Right atrium auricular region (tissue), 2 donors: ENCODE results near the gene ATP5F1B. TPM values are rescaled to one million over a fixed set of nuclear protein-coding genes. Genes with fewer than 3 reads are reported as not detected.

Source experiments
- DNase-seq: peaks from one replicate; pipeline ENCODE4 v3.0.0-alpha.2; 2019; ENCODE audit warnings: low spot score
- H3K27ac ChIP-seq, 2 donors: fragments of 200-600 bp; sonication (generic); 1 replicate in 1 of 2; 2 replicates in 1 of 2; pipeline ENCODE4 v1.5.1; 2016 to 2019
- H3K27me3 ChIP-seq, 2 donors: fragments of 200-600 bp; sonication (generic); one replicate each; pipeline versions ENCODE4 v1.5.1 to v1.6.0; 2017 to 2019
- H3K36me3 ChIP-seq: fragments of 200-600 bp; sonication (generic); one replicate; pipeline ENCODE4 v1.5.1; 2016
- H3K4me1 ChIP-seq, 2 donors: fragments of 200-600 bp; sonication (generic); one replicate each; pipeline versions ENCODE4 v1.5.1 to v1.6.0; 2017 to 2019
- H3K4me3 ChIP-seq, 2 donors: fragments of 200-600 bp; sonication (generic); 1 replicate in 1 of 2; 2 replicates in 1 of 2; pipeline ENCODE4 v1.5.1; 2017 to 2019; ENCODE audit warnings: mild to moderate bottlenecking in 1 of 2, moderate library complexity in 1 of 2
- H3K9me3 ChIP-seq, 2 donors: fragments of 200-600 bp; sonication (generic); one replicate each; pipeline ENCODE4 v1.5.1; 2019
- total RNA-seq, 2 donors: library from RNA; depleted of rRNA; stranded (reverse); fragments of >200 nt; gene quantifications; one replicate each; pipeline ENCODE4 v1.1.0, GENCODE V29; 2016
- TF ChIP-seq, protein P1 (sequence below), 2 donors: fragments of 200-600 bp; sonication (generic); IDR thresholded peaks; one replicate each; pipeline ENCODE4 v1.5.1; 2019; ENCODE audit warnings: antibody characterized with exemption in 2 of 2

Gene ATP5F1B
- total RNA-seq, 2 donors from 2014 or later = 1,028 to 1,860 TPM

- Histone ChIP-seq H3K27ac (no peak overlapping the region), H3K4me3 (no peak overlapping the region), H3K9me3 (no peaks in the 10 kb centered on the region), H3K4me1 (peaks cover 0 to 47% of the 10 kb centered on the region in 2 donors), H3K27me3 (no peaks in the 10 kb centered on the region), H3K36me3 (peaks cover 10% of the 10 kb centered on the region)
- TF ChIP-seq, protein P1, sequence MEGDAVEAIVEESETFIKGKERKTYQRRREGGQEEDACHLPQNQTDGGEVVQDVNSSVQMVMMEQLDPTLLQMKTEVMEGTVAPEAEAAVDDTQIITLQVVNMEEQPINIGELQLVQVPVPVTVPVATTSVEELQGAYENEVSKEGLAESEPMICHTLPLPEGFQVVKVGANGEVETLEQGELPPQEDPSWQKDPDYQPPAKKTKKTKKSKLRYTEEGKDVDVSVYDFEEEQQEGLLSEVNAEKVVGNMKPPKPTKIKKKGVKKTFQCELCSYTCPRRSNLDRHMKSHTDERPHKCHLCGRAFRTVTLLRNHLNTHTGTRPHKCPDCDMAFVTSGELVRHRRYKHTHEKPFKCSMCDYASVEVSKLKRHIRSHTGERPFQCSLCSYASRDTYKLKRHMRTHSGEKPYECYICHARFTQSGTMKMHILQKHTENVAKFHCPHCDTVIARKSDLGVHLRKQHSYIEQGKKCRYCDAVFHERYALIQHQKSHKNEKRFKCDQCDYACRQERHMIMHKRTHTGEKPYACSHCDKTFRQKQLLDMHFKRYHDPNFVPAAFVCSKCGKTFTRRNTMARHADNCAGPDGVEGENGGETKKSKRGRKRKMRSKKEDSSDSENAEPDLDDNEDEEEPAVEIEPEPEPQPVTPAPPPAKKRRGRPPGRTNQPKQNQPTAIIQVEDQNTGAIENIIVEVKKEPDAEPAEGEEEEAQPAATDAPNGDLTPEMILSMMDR (IDR thresholded peaks at IDR 0.05) = no peak
- peak; percentile 46 for DNase-seq
These were observed 31.2 kb upstream of the ATP5F1B start for GRCh38 chr12:56676851-56677580.

DNA sequence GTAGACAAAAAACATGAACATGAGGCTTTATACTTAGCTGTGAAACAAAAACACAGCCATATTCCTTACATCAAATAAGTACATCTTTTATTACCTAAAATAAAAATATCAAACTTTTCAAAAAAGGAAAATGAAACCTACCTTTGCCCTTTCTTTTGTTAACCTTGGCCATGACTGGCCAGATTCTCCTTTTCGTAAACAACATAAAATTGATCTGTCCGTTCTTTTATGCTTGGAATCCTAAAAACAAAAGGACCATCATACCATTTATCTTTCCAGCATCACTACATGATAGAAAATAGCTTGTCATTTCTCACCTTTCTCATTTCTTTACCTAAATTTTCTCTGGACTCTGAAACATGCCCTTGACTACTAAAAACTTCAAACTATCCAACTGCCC, 25.8 kb upstream of the ATP5F1B start:
- Histone ChIP-seq H3K4me3 (no peak overlapping the region), H3K4me1 (peaks cover 0 to 20% of the 10 kb centered on the region in 2 donors), H3K9me3 (no peaks in the 10 kb centered on the region), H3K36me3 (peaks cover 54% of the 10 kb centered on the region), H3K27me3 (no peaks in the 10 kb centered on the region), H3K27ac (no peak overlapping the region)
- TF ChIP-seq, protein P1 (IDR thresholded peaks at IDR 0.05) = no peak
- DNase-seq = no peak

DNA sequence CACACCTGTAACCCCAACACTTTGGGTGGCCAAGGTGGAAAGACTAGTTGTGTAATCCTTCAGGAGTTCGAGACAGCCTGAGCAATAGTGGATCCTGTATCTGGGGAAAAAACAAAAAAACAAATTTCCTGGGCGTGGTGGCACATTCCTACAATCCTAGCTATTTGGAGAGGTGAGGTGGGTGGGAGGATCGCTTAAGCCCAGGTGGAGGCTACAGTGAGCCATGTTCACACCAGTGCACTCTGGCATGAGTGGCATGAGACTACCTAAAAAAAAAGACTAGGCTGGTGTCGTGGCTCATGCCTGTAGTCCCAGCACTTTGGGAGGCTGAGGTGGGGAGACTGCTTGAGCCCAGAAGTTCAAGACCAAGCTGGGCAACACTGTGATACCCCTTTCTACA, 25.1 kb upstream of the ATP5F1B start:
- Histone ChIP-seq H3K27me3 (no peaks in the 10 kb centered on the region), H3K27ac (no peak overlapping the region), H3K9me3 (no peaks in the 10 kb centered on the region), H3K4me3 (no peak overlapping the region), H3K4me1 (peaks cover 0 to 13% of the 10 kb centered on the region in 2 donors), H3K36me3 (peaks cover 62% of the 10 kb centered on the region)
- TF ChIP-seq, protein P1 (IDR thresholded peaks at IDR 0.05) = no peak
- DNase-seq = no peak

- Histone ChIP-seq H3K9me3 (no peaks in the 10 kb centered on the region), H3K27ac (no peak overlapping the region)
- no peak for DNase-seq
These were observed 22.3 kb upstream of the ATP5F1B start for GRCh38 chr12:56668197-56668457.

GRCh38 chr12:56661979-56662638, 16.3 kb upstream of the ATP5F1B start:
- Histone ChIP-seq H3K4me3 (no peak overlapping the region), H3K36me3 (peaks cover 45% of the 10 kb centered on the region), H3K4me1 (no peaks in the 10 kb centered on the region), H3K27ac (no peak overlapping the region), H3K9me3 (no peaks in the 10 kb centered on the region), H3K27me3 (no peaks in the 10 kb centered on the region)
- TF ChIP-seq, protein P1 (IDR thresholded peaks at IDR 0.05) = no peak
- no peak for DNase-seq

More at GRCh38 chr12:56668197-56668457, 22.3 kb upstream of the ATP5F1B start:
- TF ChIP-seq, protein P1 (IDR thresholded peaks at IDR 0.05) = no peak
- H3K36me3 ChIP-seq = peaks cover 89% of the 10 kb centered on the region
- H3K27me3 ChIP-seq = no peaks in the 10 kb centered on the region
- H3K4me3 ChIP-seq = no peak overlapping the region
- H3K4me1 ChIP-seq = peaks cover 0 to 7% of the 10 kb centered on the region in 2 donors
